GM12892 (cell line): ENCODE measurements around the gene OTOL1.

Source experiments
- POLR2A ChIP-seq: IDR thresholded peaks from 2 replicates; pipeline ENCODE4 v1.6.1; 2011; ENCODE audit warnings: low read depth, low read length, control low read depth
- POLR2AphosphoS5 ChIP-seq: IDR thresholded peaks from 2 replicates; pipeline ENCODE4 v1.6.1; 2011; ENCODE audit warnings: low read depth, low read length, control low read depth

GRCh38 chr3:161454615-161455014 is 42.0 kb upstream of the OTOL1 start:
- no peak for TF ChIP-seq POLR2AphosphoS5
- no peak for TF ChIP-seq POLR2A
